NCI-H2107 treated with DMSO at 0.1 percent for 48 hours (cell line): Measurements from ENCODE around the gene PGM1.

ENCODE experiments used
- DNase-seq: peaks from one replicate; lab custom pipeline; 2025; ENCODE audit not compliant: unreplicated experiment; lab: John Stamatoyannopoulos, UW

Gene PGM1

DNA sequence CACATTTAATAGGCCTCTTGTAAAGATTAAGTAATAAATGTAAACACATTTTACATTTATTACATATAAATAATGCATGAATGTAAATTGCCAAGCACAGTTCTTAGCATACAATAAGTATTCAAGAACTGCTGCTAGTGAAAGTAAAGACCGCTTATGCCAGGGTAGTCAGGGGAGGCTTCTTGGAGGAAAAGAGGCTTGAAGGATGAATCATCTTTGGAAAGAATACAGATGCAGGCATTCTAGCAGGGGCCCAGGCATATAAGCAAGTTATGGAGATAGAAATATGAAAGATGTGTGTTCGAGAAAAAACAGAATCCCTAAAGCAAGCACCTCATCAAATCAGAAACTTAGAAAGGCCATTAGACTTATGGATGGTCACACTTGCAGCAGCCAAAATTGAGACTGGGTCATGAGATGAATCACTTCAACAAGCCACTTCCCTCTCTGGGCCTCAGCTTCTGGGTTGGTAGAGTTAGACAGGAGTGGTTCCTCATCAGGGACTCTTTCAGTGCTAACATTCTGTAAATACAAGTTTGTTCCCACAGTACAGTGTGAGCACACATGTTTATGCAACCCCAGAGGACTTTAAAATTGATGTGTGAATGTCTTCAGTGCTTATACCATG lies 100.8 kb downstream of the PGM1 start:
- no peak for DNase-seq

DNA sequence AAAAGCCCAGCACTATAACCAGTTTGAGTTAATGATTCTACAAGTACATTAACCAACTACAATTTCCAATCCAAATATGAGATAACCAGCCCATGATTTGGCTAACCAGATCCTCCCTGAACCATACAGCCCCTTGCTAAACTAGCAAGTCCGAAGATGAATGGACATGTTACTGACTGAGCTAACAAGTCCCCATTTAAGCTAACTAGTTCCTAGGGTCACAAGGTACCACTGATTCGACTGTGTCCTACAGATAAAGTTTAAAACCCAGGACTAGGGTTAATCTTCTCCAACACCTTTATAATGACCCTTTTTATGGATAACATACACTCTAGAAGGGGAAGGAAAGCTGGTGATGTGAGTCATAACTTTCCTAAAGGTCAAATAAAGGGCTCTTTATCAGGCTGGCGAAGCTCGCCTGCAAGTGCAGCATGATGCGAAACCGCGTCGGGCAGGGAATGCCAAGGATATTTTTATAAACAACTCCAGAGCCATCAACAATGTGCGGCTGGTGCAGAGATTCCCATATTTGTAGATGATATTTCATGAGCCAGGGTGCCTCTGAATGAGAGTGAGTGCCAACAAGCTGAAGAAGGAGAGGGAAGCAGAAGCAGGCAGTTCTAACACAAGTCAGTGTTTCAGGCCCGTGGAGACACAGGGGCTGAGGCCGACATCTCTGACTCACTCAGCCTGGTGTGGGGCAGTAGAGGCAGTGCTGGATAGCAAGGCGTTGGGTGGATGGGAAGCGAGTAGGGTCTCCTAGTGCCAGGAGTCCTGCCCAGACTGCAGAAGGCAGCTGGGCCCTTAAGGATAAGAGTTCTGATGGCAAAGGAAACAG lies 105.0 kb downstream of the PGM1 start:
- DNase-seq, result no peak

DNA sequence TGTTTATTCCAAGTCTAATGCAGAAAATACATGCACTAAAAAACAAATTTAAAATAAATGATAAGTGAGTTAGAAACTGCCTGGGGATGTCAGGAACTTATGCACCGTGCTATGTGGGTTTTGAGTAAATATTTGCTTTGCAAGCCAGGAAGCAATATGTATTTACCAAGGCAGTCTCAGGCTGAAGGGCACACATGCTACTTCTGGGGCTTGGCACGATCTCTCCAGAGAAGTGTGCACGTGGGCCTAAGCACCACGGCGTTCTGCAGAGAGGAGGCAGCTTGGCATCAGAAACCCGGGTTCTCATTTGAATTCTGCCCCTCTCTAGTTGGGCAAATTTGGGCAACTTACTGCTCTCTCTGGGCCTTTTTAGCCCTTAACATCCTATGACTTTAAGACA lies 108.0 kb downstream of the PGM1 start:
- peak; percentile 61 for DNase-seq

DNA sequence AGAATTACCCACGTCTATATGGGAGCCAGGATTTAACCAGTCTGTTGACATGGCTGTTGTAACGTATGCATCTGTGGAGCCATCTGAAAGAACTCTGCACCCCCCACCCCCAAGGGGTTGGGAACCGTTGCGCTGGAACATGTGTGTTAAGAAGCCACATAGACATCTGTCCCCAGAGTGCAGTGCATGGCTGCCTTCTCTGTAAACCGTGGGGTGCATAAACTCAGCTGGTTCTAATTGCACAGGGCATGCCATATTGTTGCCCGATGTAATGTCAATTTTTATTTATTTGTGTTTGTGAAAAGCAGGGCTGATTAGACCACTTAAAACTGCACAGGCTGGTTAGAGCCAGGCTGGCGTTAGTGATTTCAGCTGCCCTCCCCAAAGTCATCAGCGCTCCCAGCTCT lies 110.5 kb downstream of the PGM1 start:
- DNase-seq, result peak; percentile 98

DNA sequence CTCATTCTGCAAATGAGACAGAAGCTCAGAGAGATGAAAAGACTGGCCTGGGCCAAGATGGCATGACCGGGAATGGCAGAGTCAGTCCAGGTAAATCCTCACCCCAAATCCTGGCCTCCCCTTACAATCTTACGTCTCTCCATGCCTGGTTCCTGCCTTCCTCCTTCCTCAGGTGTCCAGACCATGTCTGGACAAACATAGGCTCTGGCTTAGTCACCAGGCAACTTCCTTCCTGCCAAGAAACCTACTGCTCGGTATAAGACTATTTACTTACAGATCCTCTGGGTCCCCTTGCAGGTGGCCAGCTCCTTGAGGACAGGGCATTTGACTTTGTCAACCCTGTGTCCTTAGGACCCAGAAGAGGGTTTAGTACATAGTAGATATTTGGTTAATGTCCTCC lies 111.2 kb downstream of the PGM1 start:
- DNase-seq, result no peak

DNA sequence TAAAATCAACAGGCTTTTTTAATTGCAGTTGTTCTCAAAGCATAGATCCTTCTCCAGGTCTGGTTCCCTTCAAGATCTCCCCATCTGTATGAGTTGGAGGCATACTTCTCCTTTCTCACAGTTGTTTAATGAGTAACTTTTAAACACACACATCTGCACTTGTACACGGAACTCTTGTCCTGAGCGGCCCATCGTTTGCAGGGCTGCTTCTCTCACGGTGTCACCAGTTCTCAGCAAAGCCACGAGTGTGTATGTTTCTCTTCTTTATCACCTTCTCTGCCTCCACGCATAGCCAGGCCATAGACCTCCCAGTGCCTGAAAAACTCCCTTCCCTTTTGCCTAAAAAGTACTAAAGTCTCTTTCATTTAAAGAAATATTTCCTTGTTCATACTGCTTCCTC lies 111.9 kb downstream of the PGM1 start:
- no peak for DNase-seq

DNA sequence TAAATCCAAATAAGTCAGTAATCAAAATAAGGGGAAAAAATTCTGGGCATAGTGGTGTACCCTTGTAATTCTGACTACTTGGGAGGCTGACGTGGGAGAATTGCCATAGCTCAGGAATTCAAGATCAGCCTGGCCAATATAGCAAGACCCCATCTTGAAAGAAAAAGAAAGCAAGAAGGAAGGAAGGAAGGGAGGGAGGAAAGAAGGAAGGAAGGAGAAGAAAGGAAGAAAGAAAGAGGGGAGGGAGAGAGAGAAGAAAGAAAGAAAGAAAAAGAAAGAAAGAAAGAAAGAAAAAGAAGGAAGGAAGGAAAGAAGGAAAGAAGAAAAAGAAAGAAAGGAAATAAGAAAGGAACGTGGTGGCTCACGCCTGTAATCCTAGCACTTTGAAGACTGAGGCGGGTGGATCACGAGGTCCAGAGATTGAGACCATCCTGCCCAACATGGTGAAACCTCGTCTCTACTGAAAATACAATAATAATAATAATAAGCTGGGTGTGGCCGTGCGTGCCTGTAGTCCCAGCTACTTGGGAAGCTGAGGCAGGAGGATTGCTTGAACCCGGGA lies 116.1 kb downstream of the PGM1 start:
- DNase-seq, result no peak
